ENCODE measurements around the gene MAP3K13.
"Not testable (repeated sequence)": the region's sequence is repeated elsewhere in the genome, so short reads cannot be mapped to it uniquely, and the experiment has no call there.

The MAP3K13 gene

GRCh38 chr3:185341616-185342458 lies 21.1 kb upstream of the MAP3K13 start:
- DNase-seq, result no peak

DNA sequence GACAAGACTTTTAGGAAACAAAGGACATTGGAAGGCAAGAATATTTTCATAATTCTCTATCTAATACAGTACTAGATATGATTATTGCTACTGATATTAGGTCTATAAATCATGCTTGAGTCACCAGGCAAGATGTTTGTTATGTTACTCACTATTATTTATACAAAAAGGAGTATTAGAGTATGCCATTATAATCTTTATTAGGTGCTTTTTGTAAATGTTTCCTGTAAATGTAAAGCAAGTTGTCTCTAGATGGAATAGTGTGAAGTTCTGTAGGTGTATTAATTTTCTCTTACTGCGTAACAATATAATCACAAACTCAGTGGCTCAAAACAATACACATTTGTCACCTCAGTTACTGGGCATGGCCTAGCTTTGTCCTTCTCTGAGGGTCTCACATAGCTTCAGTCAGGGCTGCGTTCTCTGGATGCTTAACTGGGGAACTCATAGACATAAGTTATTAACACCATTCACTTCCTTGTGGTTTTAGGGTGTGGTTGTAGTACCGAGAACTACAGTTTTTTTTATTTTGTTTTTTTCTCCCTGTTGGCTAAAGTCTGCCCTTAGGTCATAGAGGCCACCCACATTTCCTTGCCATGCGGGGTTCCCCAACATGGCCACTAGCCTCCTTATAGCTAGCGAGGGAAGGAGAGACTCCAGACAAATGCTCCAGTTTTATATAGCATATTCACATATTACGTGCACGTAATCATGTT lies 20.3 kb upstream of the MAP3K13 start:
- DNase-seq, result no peak

GRCh38 chr3:185347399-185347798 lies 15.5 kb upstream of the MAP3K13 start:
- DNase-seq, result no peak

- no peak for DNase-seq
Observed at GRCh38 chr3:185350841-185351240, 12.1 kb upstream of the MAP3K13 start.

- peak; percentile 44 for DNase-seq
Observed at GRCh38 chr3:185351396-185351795, 11.5 kb upstream of the MAP3K13 start.

- no peak for DNase-seq
Observed at GRCh38 chr3:185353225-185353624, 9.7 kb upstream of the MAP3K13 start.

- DNase-seq, result peak; percentile 59
Observed at GRCh38 chr3:185353823-185354614, 8.9 kb upstream of the MAP3K13 start.

DNA sequence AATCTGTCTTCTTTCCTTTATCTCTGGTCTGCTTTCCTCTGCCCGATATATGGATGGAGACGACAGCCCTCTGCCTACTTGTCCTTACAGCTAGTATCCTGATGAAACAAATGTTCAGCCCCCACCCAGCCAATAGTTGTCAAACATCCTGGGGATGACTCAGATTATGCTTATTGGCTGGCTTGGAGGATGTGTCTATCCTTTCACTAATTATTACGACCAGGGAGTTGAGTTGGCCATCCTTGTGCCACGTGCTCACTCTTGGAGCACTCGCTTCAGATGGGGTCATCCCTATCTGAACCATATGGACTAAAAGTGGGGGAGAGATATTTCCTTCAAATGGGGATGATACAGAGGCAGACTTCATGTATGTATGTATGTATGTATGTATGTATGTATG lies 6.4 kb upstream of the MAP3K13 start:
- no peak for DNase-seq

- peak; percentile 52 for DNase-seq
Observed at GRCh38 chr3:185361920-185362319, 1.0 kb upstream of the MAP3K13 start.

- DNase-seq, result no peak
Observed at GRCh38 chr3:185363662-185364203, 797 bp downstream of the MAP3K13 start.

DNA sequence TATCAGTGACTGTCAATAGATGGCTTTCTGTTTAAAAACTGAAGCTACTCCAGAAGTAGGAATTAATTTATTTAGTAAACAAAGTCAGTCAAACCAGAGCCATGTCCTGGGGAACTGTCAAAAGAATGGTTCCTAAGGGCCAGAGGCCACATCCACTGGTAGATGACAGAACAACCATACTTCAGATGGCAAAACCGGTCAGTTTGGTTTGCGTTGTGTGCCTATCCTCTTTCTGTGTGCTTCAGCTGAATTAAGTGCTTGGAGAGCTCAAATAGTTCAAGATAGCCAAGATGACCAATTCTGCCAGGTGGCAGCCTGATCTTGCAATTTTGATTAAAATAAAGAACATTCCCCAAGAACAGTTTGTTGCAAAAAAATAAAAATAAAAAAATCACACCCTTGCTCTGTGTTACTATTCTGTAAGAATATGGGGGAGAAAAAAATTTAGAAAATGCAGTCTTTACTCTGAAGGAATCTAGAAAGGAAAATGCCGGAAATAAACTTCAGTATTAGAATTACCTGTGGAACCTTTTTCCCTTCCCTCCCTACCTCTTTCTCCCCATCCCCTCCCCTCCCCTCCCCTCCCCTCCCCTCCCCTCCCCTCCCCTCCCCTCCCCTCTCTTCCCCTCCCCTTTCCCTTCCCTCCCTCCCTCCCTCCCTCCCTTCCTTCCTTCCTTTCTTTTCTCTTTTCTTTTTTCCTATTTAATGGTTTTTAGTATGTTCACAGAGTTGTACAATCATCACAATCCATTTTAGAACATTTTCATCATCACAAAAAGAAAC lies 2.5 kb downstream of the MAP3K13 start:
- no peak for DNase-seq

GRCh38 chr3:185366074-185366335 lies 3.1 kb downstream of the MAP3K13 start:
- no peak for DNase-seq

DNA sequence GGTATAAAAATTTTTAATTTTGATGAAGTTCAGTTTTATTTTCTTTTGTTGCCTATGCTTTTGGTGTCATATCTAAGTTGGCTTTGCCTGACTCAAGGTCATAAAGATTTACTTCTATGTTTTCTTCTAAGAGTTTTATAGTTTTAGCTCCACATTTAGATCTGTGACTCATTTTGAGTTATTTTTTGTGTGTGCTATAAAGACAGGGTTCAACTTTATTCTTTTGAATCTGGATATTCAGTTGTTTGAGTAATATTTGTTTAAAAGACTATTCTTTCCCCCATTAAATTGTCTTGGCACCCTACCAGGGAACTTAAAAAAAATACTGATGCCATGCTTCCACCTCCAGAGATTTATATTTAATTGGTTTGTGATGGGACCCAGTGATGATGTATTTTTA lies 4.0 kb downstream of the MAP3K13 start:
- DNase-seq, result no peak

- not testable (repeated sequence) for DNase-seq
Observed at GRCh38 chr3:185370349-185370748, 7.4 kb downstream of the MAP3K13 start.

GRCh38 chr3:185371306-185372074 lies 8.6 kb downstream of the MAP3K13 start:
- no peak for DNase-seq

GRCh38 chr3:185381320-185382058 lies 18.6 kb downstream of the MAP3K13 start:
- no peak for DNase-seq

DNA sequence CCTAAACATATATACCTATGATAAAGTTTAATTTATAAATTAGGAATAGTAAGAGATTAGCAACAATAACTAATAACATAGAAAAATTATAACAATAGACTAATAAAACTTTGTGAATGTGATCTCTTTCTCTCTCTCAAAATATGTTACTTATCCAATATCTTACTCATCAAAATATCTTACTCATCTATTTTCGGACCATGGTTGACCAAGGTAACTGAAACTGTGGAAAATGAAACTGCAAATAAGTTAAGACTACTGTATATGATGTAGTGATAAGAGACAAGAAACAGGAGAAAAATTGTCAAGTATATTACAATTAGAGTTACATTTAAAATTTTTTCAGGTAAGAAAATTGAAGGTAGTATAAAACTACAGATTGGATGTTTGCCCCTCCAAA lies 19.2 kb downstream of the MAP3K13 start:
- DNase-seq, result no peak

- not testable (repeated sequence) for DNase-seq
Observed at GRCh38 chr3:185386515-185386914, 23.6 kb downstream of the MAP3K13 start.

- no peak for DNase-seq
Observed at GRCh38 chr3:185387646-185388045, 24.7 kb downstream of the MAP3K13 start.

GRCh38 chr3:185393055-185393454 lies 30.1 kb downstream of the MAP3K13 start:
- DNase-seq, result no peak

DNA sequence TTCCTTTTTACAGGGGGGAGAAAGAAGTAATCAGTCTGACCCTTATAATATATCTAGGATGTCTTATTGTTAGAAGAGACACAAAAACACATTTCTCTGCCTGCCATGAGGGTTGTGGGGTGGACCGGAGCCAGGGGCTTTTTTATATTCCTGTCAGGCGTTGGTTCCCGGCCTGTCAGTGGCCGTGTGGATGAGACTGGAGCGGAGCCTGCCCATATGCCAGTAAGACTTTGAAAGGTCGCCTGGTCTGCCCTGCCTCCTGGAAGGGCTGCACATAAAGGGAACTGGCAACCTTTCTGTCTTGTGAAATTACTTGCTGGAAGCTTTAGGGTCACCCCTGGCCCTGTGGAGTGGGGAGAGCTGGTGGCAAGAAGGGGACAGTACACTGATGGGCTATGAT lies 34.7 kb downstream of the MAP3K13 start:
- DNase-seq, result no peak

All from fibroblast of skin of right biceps (primary cell).